ENCODE measurements around the gene NUDT4. TPM values are rescaled to one million over a fixed set of nuclear protein-coding genes. Genes with fewer than 3 reads are reported as not detected.

Gene NUDT4
- total and polyA plus RNA-seq, 10 of the 15 experiments (the other 5 are each of a cell fraction or from before 2014, with no cell fraction given), result 26.6 to 91.6 (median 63.1) TPM

- TF ChIP-seq, protein P1, sequence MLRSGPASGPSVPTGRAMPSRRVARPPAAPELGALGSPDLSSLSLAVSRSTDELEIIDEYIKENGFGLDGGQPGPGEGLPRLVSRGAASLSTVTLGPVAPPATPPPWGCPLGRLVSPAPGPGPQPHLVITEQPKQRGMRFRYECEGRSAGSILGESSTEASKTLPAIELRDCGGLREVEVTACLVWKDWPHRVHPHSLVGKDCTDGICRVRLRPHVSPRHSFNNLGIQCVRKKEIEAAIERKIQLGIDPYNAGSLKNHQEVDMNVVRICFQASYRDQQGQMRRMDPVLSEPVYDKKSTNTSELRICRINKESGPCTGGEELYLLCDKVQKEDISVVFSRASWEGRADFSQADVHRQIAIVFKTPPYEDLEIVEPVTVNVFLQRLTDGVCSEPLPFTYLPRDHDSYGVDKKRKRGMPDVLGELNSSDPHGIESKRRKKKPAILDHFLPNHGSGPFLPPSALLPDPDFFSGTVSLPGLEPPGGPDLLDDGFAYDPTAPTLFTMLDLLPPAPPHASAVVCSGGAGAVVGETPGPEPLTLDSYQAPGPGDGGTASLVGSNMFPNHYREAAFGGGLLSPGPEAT (IDR thresholded peaks at IDR 0.05; ENCODE audit: low read depth), result no peak
- TF ChIP-seq YBX1 (IDR thresholded peaks at IDR 0.05) (no peak), SREBF1 (IDR thresholded peaks at IDR 0.05; ENCODE audit: low read length) (no peak), POLR2AphosphoS2 (IDR thresholded peaks at IDR 0.05; ENCODE audit: low read depth, low read length) (no peak), CREM (IDR thresholded peaks at IDR 0.05; ENCODE audit: low read depth) (no peak), EGR1 (IDR thresholded peaks at IDR 0.05; ENCODE audit: borderline replicate concordance in 1 of 2, low read depth in 2 of 2, low read length in 2 of 2) (no peak), PAX8 (IDR thresholded peaks at IDR 0.05) (no peak), TBL1XR1 (IDR thresholded peaks at IDR 0.05; ENCODE audit: low read depth, low read length) (no peak), SMARCA5 (IDR thresholded peaks at IDR 0.05) (no peak), HDAC6 (IDR thresholded peaks at IDR 0.05; ENCODE audit: unreplicated experiment) (no peak), ZZZ3 (IDR thresholded peaks at IDR 0.05; ENCODE audit: control insufficient read depth, insufficient read length, low read depth) (no peak), ZSCAN29 (IDR thresholded peaks at IDR 0.05) (no peak), FOXK2 (IDR thresholded peaks at IDR 0.05) (no peak)
- TF ChIP-seq, protein P2, sequence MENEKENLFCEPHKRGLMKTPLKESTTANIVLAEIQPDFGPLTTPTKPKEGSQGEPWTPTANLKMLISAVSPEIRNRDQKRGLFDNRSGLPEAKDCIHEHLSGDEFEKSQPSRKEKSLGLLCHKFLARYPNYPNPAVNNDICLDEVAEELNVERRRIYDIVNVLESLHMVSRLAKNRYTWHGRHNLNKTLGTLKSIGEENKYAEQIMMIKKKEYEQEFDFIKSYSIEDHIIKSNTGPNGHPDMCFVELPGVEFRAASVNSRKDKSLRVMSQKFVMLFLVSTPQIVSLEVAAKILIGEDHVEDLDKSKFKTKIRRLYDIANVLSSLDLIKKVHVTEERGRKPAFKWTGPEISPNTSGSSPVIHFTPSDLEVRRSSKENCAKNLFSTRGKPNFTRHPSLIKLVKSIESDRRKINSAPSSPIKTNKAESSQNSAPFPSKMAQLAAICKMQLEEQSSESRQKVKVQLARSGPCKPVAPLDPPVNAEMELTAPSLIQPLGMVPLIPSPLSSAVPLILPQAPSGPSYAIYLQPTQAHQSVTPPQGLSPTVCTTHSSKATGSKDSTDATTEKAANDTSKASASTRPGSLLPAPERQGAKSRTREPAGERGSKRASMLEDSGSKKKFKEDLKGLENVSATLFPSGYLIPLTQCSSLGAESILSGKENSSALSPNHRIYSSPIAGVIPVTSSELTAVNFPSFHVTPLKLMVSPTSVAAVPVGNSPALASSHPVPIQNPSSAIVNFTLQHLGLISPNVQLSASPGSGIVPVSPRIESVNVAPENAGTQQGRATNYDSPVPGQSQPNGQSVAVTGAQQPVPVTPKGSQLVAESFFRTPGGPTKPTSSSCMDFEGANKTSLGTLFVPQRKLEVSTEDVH (IDR thresholded peaks at IDR 0.05; ENCODE audit: low read depth, partially characterized antibody), result no peak
These were observed 50.2 kb downstream of the NUDT4 start (continued) for GRCh38 chr12:93427779-93428564.

Measured in GM12878 (cell line).